Loucy (cell line): ENCODE measurements around the gene LILRB5.

Experiments used
- EZH2phosphoT487 ChIP-seq: fragments of 200-600 bp; IDR thresholded peaks from 2 replicates; pipeline ENCODE4 v1.6.1; 2018; ENCODE audit warnings: antibody characterized with exemption, mild to moderate bottlenecking, moderate library complexity, borderline replicate concordance
- TF ChIP-seq, protein P1 (sequence below): fragments of 200-600 bp; sonication (generic); conservative IDR thresholded peaks from 2 replicates; pipeline ENCODE4 v1.5.1; 2014; ENCODE audit warnings: mild to moderate bottlenecking, antibody characterized with exemption, low read length

DNA sequence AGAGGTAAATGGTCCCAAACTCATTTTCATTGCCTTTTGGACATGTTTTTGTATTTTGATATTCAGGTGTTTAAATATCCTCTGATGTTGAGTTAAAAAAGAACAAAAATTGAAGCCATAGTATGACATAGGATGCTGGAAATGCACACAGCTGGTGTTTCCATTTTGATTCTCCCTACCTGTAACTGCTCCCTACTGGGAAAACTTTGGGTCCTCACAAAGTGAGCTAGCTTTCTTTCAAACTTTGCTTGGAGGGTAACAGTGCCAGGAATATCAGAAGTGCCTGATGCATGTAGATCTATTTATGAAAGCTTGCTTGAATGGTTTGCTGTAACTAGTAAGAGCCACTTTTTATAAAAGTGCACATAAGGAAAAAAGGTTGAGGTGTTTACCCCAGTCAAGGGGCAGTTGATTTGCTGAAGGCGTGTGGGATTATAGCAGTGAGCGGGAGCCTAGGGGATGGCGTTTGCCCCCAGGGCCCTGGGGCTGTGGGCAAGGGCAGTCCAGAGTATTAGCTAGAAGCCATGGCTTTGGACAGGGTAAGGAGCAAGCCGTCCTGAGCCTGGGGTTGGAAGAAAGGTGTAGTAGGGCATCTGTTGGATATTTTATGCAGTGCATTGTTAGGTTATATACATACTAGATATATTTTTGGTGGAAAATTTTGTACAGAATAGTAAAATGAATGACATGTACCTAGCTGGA lies 52.2 kb downstream of the LILRB5 start:
- TF ChIP-seq EZH2phosphoT487: no peak
- TF ChIP-seq, protein P1, sequence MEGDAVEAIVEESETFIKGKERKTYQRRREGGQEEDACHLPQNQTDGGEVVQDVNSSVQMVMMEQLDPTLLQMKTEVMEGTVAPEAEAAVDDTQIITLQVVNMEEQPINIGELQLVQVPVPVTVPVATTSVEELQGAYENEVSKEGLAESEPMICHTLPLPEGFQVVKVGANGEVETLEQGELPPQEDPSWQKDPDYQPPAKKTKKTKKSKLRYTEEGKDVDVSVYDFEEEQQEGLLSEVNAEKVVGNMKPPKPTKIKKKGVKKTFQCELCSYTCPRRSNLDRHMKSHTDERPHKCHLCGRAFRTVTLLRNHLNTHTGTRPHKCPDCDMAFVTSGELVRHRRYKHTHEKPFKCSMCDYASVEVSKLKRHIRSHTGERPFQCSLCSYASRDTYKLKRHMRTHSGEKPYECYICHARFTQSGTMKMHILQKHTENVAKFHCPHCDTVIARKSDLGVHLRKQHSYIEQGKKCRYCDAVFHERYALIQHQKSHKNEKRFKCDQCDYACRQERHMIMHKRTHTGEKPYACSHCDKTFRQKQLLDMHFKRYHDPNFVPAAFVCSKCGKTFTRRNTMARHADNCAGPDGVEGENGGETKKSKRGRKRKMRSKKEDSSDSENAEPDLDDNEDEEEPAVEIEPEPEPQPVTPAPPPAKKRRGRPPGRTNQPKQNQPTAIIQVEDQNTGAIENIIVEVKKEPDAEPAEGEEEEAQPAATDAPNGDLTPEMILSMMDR: no peak
